Fibroblast of the aortic adventitia (primary cell): Measurements from ENCODE around the gene KRTAP22-2. TPM values are rescaled to one million over a fixed set of nuclear protein-coding genes. Genes with fewer than 3 reads are reported as not detected.

Source experiments
- DNase-seq: peaks from one replicate; pipeline ENCODE4 v3.0.0-alpha.2; 2010; ENCODE audit warnings: low read depth
- H3K4me3 ChIP-seq: 2 replicates; pipeline ENCODE4 v1.5.1; 2011; ENCODE audit warnings: low read depth, mild to moderate bottlenecking, control low read depth, low read length, moderate library complexity
- CTCF ChIP-seq: IDR thresholded peaks from 2 replicates; pipeline ENCODE4 v1.5.1; 2011; ENCODE audit warnings: mild to moderate bottlenecking, low read length, control low read depth, inconsistent platforms; ENCODE audit not compliant: insufficient read depth
- total RNA-seq: library from RNA; depleted of rRNA; stranded (reverse); fragments of >200 nt; gene quantifications from 2 replicates; pipeline ENCODE4 v1.2.3, GENCODE V29; 2012; ENCODE audit warnings: low replicate concordance

KRTAP22-2 gene
- total RNA-seq, 1 donor, result not detected

DNA sequence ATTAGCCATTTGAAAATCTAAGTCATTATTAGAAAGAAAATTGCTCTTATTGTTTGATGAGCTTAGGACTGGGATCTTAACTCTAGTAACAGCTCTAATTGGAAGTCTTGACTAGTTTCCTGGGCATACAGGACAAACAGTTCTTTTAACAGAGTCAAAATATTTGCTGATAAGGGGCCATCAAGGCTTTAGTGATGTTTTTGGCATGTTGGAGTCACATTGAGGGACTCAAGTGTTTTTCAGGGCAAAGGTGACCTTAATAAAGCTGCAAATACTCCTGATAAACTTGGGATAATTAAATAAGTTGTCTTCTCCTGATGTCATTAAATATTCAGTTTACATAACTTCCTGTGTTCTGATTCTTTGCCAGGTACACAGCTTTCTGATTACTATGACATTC is 22.6 kb downstream of the KRTAP22-2 start:
- TF ChIP-seq CTCF, result no peak
- H3K4me3 ChIP-seq, result no peak overlapping the region
- DNase-seq, result no peak

DNA sequence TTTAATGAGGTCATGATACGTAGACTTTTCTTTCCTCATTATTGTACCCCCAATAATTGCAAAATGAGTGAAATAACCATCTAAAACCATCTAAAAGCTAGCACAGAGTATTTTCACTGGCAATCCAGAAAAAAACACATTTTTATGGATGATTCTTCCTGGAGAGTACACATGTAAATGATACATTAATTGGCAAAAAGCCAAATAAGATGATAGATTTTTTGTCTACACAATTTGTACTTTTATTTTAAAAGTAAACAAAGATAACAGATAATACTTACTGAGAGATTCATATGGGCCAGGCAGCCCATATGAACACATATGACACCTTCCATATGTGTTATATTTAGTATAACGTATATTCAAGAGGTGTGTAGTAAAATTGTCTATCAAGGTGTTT is 26.6 kb downstream of the KRTAP22-2 start:
- TF ChIP-seq CTCF, result no peak
- no peak overlapping the region for H3K4me3 ChIP-seq
- no peak for DNase-seq

DNA sequence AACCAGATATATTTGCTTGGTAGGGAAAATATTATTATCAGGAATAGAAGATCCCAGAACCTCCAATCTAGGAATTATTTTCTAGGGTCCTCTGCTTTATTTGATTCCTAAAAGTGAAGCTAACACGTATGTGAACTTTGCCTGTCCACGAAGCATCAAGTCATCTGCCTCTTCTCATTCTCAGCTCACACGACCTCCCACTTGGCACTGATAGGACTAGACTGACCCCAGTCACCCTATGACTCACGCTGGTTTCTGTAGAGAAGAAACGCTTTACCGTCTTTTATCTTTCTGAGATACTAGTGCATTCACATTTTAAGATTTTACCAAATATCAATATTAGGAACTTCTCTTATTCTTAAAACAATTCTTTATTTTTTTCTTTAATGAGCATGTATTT is 27.1 kb downstream of the KRTAP22-2 start:
- TF ChIP-seq CTCF, result no peak
- DNase-seq, result no peak

DNA sequence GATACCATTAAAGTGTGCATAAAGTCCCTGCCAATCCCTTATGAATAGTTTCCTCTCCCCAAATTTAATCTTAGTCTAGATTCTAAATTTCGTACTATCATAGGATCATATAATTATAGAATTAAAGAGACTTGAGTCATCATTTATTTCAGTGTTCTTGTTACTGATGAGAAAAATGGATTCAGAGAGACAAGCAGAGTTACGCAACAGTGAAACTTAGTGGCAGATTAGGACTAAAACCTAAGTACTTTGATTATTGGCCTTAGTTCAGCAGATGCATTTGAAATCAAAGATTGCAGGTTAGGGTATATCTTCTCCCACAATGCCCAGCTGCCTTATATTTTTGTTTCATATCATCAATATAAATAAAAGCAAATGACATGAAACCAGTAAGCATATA is 28.2 kb downstream of the KRTAP22-2 start:
- no peak overlapping the region for H3K4me3 ChIP-seq
- TF ChIP-seq CTCF, result no peak
- DNase-seq, result no peak

More for the DNA sequence above, 27.1 kb downstream of the KRTAP22-2 start:
- H3K4me3 ChIP-seq, result no peak overlapping the region

GRCh38 chr21:30561264-30561895 is 28.8 kb downstream of the KRTAP22-2 start, which contains the start of gene KRTAP19-7:
Gene KRTAP19-7, minus strand, starts transcription at chr21:30561314. Its CDS starts 25 bp downstream, at chr21:30561289.
- no peak for TF ChIP-seq CTCF

DNA sequence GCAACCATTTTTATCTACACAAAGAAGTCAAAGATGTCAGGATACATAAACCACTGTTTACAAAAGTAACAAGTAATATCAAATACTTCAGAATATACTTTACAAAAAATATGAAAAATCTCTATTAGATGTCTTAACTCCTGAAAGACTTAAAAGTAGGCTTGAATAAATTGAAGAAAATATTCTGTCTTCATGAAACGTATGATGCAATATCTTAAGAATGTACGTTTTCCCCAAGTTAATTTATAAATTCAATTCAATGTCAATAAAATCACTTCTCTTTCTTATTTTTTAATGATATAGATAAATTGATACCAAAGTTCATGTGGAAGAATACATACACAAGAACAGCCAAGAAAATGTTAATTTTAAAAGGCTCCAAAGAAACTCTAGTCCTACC is 35.1 kb downstream of the KRTAP22-2 start:
- no peak overlapping the region for H3K4me3 ChIP-seq
- TF ChIP-seq CTCF, result no peak
- no peak for DNase-seq

More at GRCh38 chr21:30561264-30561895, 28.8 kb downstream of the KRTAP22-2 start, which contains the start of gene KRTAP19-7:
- H3K4me3 ChIP-seq, result no peak within 1 kb of the TSS
- DNase-seq, result no peak

DNA sequence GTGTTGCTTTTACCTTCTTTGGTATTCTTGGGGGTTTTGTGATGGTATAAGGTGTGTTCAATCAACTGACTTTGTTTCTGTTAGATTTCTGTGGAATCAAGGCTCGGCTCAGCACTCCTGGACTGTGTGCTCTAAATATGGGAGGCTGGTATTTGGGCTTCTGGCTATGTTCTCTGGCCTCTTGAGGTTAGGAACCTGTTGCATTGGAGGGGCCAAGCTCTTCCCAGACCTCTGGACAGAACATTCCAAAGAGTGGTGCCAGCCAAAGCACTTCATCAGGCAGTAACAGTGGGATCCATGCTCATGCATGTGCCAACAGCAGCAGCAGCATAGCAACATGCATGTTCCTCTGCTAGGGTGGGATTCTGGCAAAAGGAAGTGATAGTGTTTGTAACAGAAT is 37.4 kb downstream of the KRTAP22-2 start:
- no peak for DNase-seq
- no peak for TF ChIP-seq CTCF
- H3K4me3 ChIP-seq, result no peak overlapping the region
